ENCODE results near the gene HEATR1. TPM values are rescaled to one million over a fixed set of nuclear protein-coding genes. Genes with fewer than 3 reads are reported as not detected.

The HEATR1 gene
- polyA plus RNA-seq, 1 of the 3 experiments (the other 2 are of a cell fraction) = 10.6 TPM

DNA sequence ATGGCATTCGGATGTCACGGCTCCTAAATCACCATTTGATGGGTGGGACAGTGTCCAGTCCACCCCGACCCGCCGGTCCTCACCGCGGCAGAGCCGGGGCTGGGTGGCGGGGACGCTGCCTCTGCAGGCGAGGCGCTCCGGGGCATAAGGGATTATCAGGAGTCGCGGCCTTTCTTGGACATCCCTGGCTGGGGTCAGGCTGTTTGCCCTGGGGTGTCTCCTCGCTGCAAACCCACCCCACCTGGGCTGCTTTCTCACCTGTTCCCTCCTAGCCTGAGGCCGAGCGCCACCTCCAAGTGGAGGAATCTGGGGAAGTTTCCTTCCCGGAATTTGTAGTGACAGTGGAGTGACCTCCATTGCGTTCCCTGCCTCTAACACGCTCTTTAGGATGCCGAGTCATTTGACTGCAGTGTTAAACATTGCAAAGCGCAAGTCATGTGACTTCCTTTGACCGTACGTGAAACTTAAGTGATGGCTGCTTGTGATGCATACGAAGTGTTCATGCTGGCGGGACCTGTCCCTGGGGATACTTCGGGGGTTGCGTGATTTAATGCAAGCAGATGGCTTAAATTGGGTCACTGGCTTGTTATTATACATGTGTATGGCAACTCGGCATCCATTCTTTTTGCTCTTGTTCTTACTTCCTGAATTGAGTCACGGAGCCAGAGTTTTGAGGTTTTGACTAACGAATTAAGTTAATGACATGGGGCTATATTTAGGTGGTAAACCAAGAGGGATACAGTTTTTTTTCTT lies 80.0 kb downstream of the HEATR1 start:
- Histone ChIP-seq H3K79me2 (ENCODE audit: insufficient read depth) (peaks cover 9% of the 10 kb centered on the region), H3K36me3 (replicated peaks in 1 of 2; ENCODE audit: control insufficient read depth in 1 of 2, insufficient read depth in 2 of 2, low read length in 1 of 2) (peaks cover 4 to 15% of the 10 kb centered on the region in 2 experiments), H3K9me2 (no peaks in the 10 kb centered on the region), H3K27me3 (ENCODE audit: insufficient read depth) (no peaks in the 10 kb centered on the region), H3K4me1 (ENCODE audit: control insufficient read depth in 1 of 2, insufficient read depth in 2 of 2, low read depth in 1 of 2, low read length in 1 of 2) (peaks cover 0 to 8% of the 10 kb centered on the region in 2 experiments; a peak in 2 of 4 replicates), H3K9me3 (no peaks in the 10 kb centered on the region), H3K4me2 (peak overlapping the region; percentile 85), H3K4me3 (ENCODE audit: low read depth in 2 of 2, low read length in 1 of 2) (peak overlapping the region; percentile 67 to 81), H2AFZ (ENCODE audit: low read depth) (peak overlapping the region; percentile 97), H4K20me1 (ENCODE audit: insufficient read depth) (no peaks in the 10 kb centered on the region), H3K27ac (ENCODE audit: low read depth in 2 of 2, low read length in 1 of 2) (peak overlapping the region; percentile 7 to 40; a peak in 3 of 4 replicates), H3K9ac (peak overlapping the region; percentile 65), H3F3A (replicated peaks; ENCODE audit: insufficient read depth) (no peaks in the 10 kb centered on the region)
- peak; percentile 70 for DNase-seq
- CTCF ChIA-PET = no interaction called here
- POLR2A ChIA-PET = no interaction called here
- TF ChIP-seq EP300 (IDR thresholded peaks at IDR 0.05; ENCODE audit: borderline replicate concordance in 1 of 2, low read depth in 1 of 2, low read length in 1 of 2) = no peak
- TF ChIP-seq, protein P1, sequence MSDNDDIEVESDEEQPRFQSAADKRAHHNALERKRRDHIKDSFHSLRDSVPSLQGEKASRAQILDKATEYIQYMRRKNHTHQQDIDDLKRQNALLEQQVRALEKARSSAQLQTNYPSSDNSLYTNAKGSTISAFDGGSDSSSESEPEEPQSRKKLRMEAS (IDR thresholded peaks at IDR 0.05; ENCODE audit: low read depth) = peak; percentile 56
- TF ChIP-seq, protein P2, sequence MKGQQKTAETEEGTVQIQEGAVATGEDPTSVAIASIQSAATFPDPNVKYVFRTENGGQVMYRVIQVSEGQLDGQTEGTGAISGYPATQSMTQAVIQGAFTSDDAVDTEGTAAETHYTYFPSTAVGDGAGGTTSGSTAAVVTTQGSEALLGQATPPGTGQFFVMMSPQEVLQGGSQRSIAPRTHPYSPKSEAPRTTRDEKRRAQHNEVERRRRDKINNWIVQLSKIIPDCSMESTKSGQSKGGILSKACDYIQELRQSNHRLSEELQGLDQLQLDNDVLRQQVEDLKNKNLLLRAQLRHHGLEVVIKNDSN (IDR thresholded peaks at IDR 0.05; ENCODE audit: borderline replicate concordance, low read depth) = peak; percentile 86
- TF ChIP-seq MXI1 (IDR thresholded peaks at IDR 0.05; ENCODE audit: low read depth, low read length) = peak; percentile 62
- no peak for TF ChIP-seq SMC3 (IDR thresholded peaks at IDR 0.05; ENCODE audit: low read depth, low read length)
- TF ChIP-seq, protein P3, sequence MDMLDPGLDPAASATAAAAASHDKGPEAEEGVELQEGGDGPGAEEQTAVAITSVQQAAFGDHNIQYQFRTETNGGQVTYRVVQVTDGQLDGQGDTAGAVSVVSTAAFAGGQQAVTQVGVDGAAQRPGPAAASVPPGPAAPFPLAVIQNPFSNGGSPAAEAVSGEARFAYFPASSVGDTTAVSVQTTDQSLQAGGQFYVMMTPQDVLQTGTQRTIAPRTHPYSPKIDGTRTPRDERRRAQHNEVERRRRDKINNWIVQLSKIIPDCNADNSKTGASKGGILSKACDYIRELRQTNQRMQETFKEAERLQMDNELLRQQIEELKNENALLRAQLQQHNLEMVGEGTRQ (IDR thresholded peaks at IDR 0.05; ENCODE audit: borderline replicate concordance, low read depth, low read length) = peak; percentile 25; the same call in 1 of the 2 replicates
- no peak; the same call in 1 of the 2 replicates for TF ChIP-seq SIN3A (IDR thresholded peaks at IDR 0.05; ENCODE audit: borderline replicate concordance, low read depth, low read length)
- TF ChIP-seq TAF1 (IDR thresholded peaks at IDR 0.05; ENCODE audit: borderline replicate concordance, low read depth, low read length) = 0 out of 2 replicates have a peak, but pooled peaks have one; percentile 42
- 0 out of 2 replicates have a peak, but pooled peaks have one; percentile 48 for TF ChIP-seq YY1 (IDR thresholded peaks at IDR 0.05; ENCODE audit: low read depth)
- 0 out of 2 replicates have a peak, but pooled peaks have one; percentile 36 for TF ChIP-seq RCOR1 (IDR thresholded peaks at IDR 0.05; ENCODE audit: low read length)
- peak; percentile 40; the same call in 1 of the 2 replicates for TF ChIP-seq POLR2AphosphoS5 (IDR thresholded peaks at IDR 0.05; ENCODE audit: low read depth, low read length)
- no peak for TF ChIP-seq GATA2 (CRISPR knock-in tag; IDR thresholded peaks at IDR 0.05)
- TF ChIP-seq, protein P4, sequence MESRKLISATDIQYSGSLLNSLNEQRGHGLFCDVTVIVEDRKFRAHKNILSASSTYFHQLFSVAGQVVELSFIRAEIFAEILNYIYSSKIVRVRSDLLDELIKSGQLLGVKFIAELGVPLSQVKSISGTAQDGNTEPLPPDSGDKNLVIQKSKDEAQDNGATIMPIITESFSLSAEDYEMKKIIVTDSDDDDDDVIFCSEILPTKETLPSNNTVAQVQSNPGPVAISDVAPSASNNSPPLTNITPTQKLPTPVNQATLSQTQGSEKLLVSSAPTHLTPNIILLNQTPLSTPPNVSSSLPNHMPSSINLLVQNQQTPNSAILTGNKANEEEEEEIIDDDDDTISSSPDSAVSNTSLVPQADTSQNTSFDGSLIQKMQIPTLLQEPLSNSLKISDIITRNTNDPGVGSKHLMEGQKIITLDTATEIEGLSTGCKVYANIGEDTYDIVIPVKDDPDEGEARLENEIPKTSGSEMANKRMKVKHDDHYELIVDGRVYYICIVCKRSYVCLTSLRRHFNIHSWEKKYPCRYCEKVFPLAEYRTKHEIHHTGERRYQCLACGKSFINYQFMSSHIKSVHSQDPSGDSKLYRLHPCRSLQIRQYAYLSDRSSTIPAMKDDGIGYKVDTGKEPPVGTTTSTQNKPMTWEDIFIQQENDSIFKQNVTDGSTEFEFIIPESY (IDR thresholded peaks at IDR 0.05; ENCODE audit: borderline replicate concordance, low read depth) = no peak
- 0% methylated on average over 12 of the region's 32 CpGs for WGBS (ENCODE audit: low lambda C conversion rate)
